Left ventricle myocardium inferior (tissue), 1 donor: ENCODE data around the gene DIAPH1. TPM values are rescaled to one million over a fixed set of nuclear protein-coding genes. Genes with fewer than 3 reads are reported as not detected.

ENCODE experiments used
- DNase-seq: peaks from one replicate; pipeline ENCODE4 v3.0.0-alpha.2; 2020
- H3K27ac ChIP-seq: fragments of 200-600 bp; replicated peaks from 2 replicates; pipeline ENCODE4 v1.8.0; 2021
- H3K27me3 ChIP-seq: fragments of 200-600 bp; 2 replicates; pipeline ENCODE4 v1.8.0; 2021; ENCODE audit warnings: low read depth
- H3K36me3 ChIP-seq: fragments of 200-600 bp; 2 replicates; pipeline ENCODE4 v1.8.0; 2021
- H3K4me1 ChIP-seq: fragments of 200-600 bp; 2 replicates; pipeline ENCODE4 v1.8.0; 2021
- H3K4me3 ChIP-seq: fragments of 200-600 bp; 2 replicates; pipeline ENCODE4 v1.8.0; 2021; ENCODE audit warnings: mild to moderate bottlenecking, moderate library complexity
- H3K9me3 ChIP-seq: fragments of 200-600 bp; replicated peaks from 2 replicates; pipeline ENCODE4 v1.8.0; 2021
- CTCF ChIP-seq: fragments of 200-600 bp; IDR thresholded peaks from 2 replicates; pipeline ENCODE4 v1.8.0; 2021; ENCODE audit warnings: antibody characterized with exemption, mild to moderate bottlenecking, borderline replicate concordance
- intact Hi-C: fragments of 100-400 bp; cut with micrococcal nuclease; formaldehyde crosslinking; loops from one replicate; pipeline ENCODE4 v1.11.0; 2022
- total RNA-seq: library from RNA; stranded (reverse); fragmentation: NEBNext Ultra II Directional; extraction: Animal tissue kit (Norgen Biotek cat#: 25700); gene quantifications from one replicate; pipeline ENCODE4 v1.2.1, GENCODE V29; 2021
- donor health status: DM: no; HTN: yes; CAD: no; lungs with severe emphysema.

The DIAPH1 gene
- total RNA-seq, 1 donor from 2014 or later = 53.1 TPM

GRCh38 chr5:141524604-141525597, 93.9 kb downstream of the DIAPH1 start:
- H3K4me3 ChIP-seq = no peak overlapping the region
- peak; percentile 86 for DNase-seq
- intact Hi-C loops = loop anchor here (10.0 kb wide), 1 partner anchor 90 kb away; the partner anchor contains the start of gene PCDHGA12
- H3K36me3 ChIP-seq = peaks cover 32% of the 10 kb centered on the region
- H3K4me1 ChIP-seq = peaks cover 84% of the 10 kb centered on the region
- peak overlapping the region; percentile 79 for H3K27ac ChIP-seq
- TF ChIP-seq CTCF = peak; percentile 100
- H3K9me3 ChIP-seq = no peaks in the 10 kb centered on the region
- no peaks in the 10 kb centered on the region for H3K27me3 ChIP-seq

- no peak for DNase-seq
- H3K4me3 ChIP-seq = no peak overlapping the region
- H3K27ac ChIP-seq = peak overlapping the region; percentile 79
- H3K9me3 ChIP-seq = no peaks in the 10 kb centered on the region
- TF ChIP-seq CTCF = no peak
- H3K27me3 ChIP-seq = no peaks in the 10 kb centered on the region
- peaks cover 32% of the 10 kb centered on the region for H3K36me3 ChIP-seq
- H3K4me1 ChIP-seq = peaks cover 84% of the 10 kb centered on the region
- intact Hi-C loops = loop anchor here (10.0 kb wide), 1 partner anchor 89 kb away; the partner anchor contains the start of gene PCDHGA12
Measured at GRCh38 chr5:141523991-141524390, 94.8 kb downstream of the DIAPH1 start.

- no peak for TF ChIP-seq CTCF
- intact Hi-C loops = loop anchor here (10.0 kb wide), 1 partner anchor 88 kb away; the partner anchor contains the start of gene PCDHGA12
- peaks cover 32% of the 10 kb centered on the region for H3K36me3 ChIP-seq
- H3K4me3 ChIP-seq = no peak overlapping the region
- no peaks in the 10 kb centered on the region for H3K27me3 ChIP-seq
- H3K4me1 ChIP-seq = peaks cover 79% of the 10 kb centered on the region
- H3K27ac ChIP-seq = peak overlapping the region; percentile 81
- no peak for DNase-seq
- no peaks in the 10 kb centered on the region for H3K9me3 ChIP-seq
Measured at GRCh38 chr5:141522301-141522700, 96.5 kb downstream of the DIAPH1 start.

GRCh38 chr5:141521244-141521781, 97.5 kb downstream of the DIAPH1 start:
- H3K4me1 ChIP-seq = peaks cover 85% of the 10 kb centered on the region

More at GRCh38 chr5:141521244-141521781, 97.5 kb downstream of the DIAPH1 start:
- peak overlapping the region; percentile 81 for H3K27ac ChIP-seq
- DNase-seq = no peak
- intact Hi-C loops = loop anchor here (10.0 kb wide), 1 partner anchor 87 kb away; the partner anchor contains the start of gene PCDHGA12
- H3K36me3 ChIP-seq = peaks cover 33% of the 10 kb centered on the region
- no peaks in the 10 kb centered on the region for H3K27me3 ChIP-seq
- TF ChIP-seq CTCF = no peak
- H3K4me3 ChIP-seq = no peak overlapping the region
- no peaks in the 10 kb centered on the region for H3K9me3 ChIP-seq
